Aorta (tissue), 5 donors: ENCODE results near the gene CIBAR2. TPM values are rescaled to one million over a fixed set of nuclear protein-coding genes. Genes with fewer than 3 reads are reported as not detected.

ENCODE experiments used
- ATAC-seq: fragments of 200-7000 bp; cut with Tn5 transposase; one replicate; pipeline ENCODE4 v1.9.1; 2022; ENCODE audit warnings: moderate library complexity; ENCODE audit not compliant: low FRiP score
- DNase-seq, 2 donors: peaks; one replicate each; pipeline ENCODE4 v3.0.0-alpha.2; 2020
- H3K27ac ChIP-seq, 2 donors: one replicate each; pipeline ENCODE4 v1.5.1; 2013; ENCODE audit warnings: low read length in 2 of 2, mild to moderate bottlenecking in 2 of 2, moderate library complexity in 2 of 2, control low read depth in 1 of 2, inconsistent platforms in 1 of 2, low read depth in 1 of 2
- H3K27me3 ChIP-seq, 2 donors: one replicate each; pipeline ENCODE4 v1.6.1; 2013; ENCODE audit warnings: control low read depth in 1 of 2, low read length in 1 of 2, mild to moderate bottlenecking in 1 of 2, moderate library complexity in 1 of 2; ENCODE audit not compliant: insufficient read depth in 2 of 2, control insufficient read depth in 1 of 2
- H3K36me3 ChIP-seq, 2 donors: one replicate each; pipeline ENCODE4 v1.6.1; 2013; ENCODE audit warnings: control low read depth in 1 of 2, low read length in 1 of 2, mild to moderate bottlenecking in 1 of 2; ENCODE audit not compliant: insufficient read depth in 2 of 2, control insufficient read depth in 1 of 2
- H3K4me1 ChIP-seq, 2 donors: one replicate each; pipeline ENCODE4 v1.6.1; 2013; ENCODE audit warnings: low read length in 2 of 2, control low read depth in 1 of 2, mild to moderate bottlenecking in 1 of 2, moderate library complexity in 1 of 2; ENCODE audit not compliant: insufficient read depth in 2 of 2, control insufficient read depth in 1 of 2
- H3K4me3 ChIP-seq, 2 donors: one replicate each; pipeline ENCODE4 v1.5.1; 2013; ENCODE audit warnings: low read length in 2 of 2, control low read depth in 1 of 2, mild to moderate bottlenecking in 1 of 2
- H3K9me3 ChIP-seq: one replicate; pipeline ENCODE4 v1.6.1; 2013; ENCODE audit warnings: mild to moderate bottlenecking, low read length; ENCODE audit not compliant: control insufficient read depth
- WGBS, 2 donors: extraction: QIAGEN DNeasy Blood & Tissue Kit; methylation state at CpG; one replicate each; pipeline ENCODE4 v1.1.7; 2013; 5-methylcytosine and 5-hydroxymethylcytosine counted together
- intact Hi-C, 2 donors: fragments of 100-400 bp; cut with DNase I; formaldehyde crosslinking; loops; one replicate each; pipeline versions ENCODE4 v1.14.2 to v1.15.0; 2022
- polyA plus RNA-seq, 2 donors: library from polyadenylated mRNA; stranded (reverse); fragments of 200-250 nt; gene quantifications; one replicate each; pipeline ENCODE4 v1.2.3, GENCODE V29; 2013
- total RNA-seq, 2 donors: library from RNA; stranded (reverse); fragmentation: NEBNext Ultra II Directional; extraction: Animal tissue kit (Norgen Biotek cat#: 25700); gene quantifications; one replicate each; pipeline ENCODE4 v1.2.1, GENCODE V29; 2021
- donor health status: healthy with polysubstance abuse.
- donor health status: Bipolar disorder and iron deficiency.
- donor health status: DM: no; HTN: no; CAD: no.
- donor health status: DM: no; HTN: no; CAD: no.
- donor health status: DM: yes; HTN: yes; CAD: no.

The CIBAR2 gene
- total and polyA plus RNA-seq, 4 donors = 0.57 TPM; not detected in 3

DNA sequence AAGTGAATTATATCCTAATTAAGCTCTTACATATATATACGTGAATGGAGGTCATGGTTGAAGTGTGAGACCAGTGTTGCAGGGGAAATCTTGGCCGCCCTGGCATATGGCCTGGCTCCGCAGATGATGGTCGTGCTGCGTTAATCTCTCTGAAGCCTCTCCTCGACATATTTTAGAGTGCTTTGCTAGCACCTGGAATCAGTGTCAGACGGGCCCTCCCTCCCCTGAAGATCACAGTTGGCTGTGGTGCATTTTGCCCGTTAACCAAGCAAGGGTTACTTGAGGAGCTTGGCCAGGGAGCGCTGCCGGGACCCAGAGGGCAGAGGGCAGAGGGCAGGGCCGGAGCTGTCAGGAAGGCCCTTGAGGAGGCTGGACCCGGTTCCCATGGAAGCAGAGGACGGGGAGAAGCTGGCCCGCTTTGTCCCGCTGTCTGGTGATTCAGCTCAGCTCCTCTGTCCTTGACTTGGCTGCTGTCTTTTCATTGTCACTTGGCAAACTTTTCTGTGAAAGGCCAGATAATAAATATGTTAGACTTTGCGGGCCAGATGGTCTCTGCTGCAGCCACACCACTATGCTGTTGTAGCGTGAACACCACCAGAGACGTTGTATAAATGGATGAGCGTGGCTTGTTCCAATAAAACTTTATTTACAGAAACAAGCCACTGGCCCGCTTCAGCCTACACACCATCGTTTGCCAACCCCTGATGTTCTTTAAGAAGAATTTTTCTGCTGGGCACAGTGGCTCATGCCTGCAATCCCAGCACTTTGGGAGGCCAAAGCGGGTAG is 32.3 kb downstream of the CIBAR2 start:
- WGBS, 2 donors = 93 to 94% methylated on average over 22 of the region's 22 CpGs
- no peaks in the 10 kb centered on the region for H3K4me1 ChIP-seq

DNA sequence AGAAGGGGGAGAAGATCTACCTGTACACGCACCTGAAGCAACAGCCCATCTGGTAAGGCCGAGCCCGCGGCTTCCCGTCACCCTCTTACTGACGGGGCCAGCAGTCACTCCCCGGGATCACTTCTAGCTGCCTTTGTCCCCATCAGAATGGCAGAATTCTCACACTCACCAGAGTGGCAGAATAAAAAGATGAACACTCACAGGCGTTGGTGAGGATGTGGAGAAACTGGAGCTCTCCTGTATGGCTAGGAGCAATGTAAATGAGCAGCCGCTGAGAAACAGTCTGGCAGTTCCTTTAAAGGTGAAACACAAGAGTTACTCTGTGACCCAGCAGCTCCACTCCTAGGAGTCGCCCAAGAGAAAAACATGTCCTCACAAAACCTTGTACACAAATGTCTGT is 33.3 kb downstream of the CIBAR2 start:
- ATAC-seq (no peak), DNase-seq (no peak)
- no peak overlapping the region for H3K27ac ChIP-seq
- H3K9me3 ChIP-seq = no peaks in the 10 kb centered on the region
- H3K4me3 ChIP-seq = no peak overlapping the region
- peaks cover 0 to 1% of the 10 kb centered on the region in 2 donors for H3K36me3 ChIP-seq
- WGBS, 2 donors = 95 to 97% methylated on average over 10 of the region's 10 CpGs
- H3K4me1 ChIP-seq = no peaks in the 10 kb centered on the region
- intact Hi-C loops = no loop called here
- no peaks in the 10 kb centered on the region for H3K27me3 ChIP-seq

More for the DNA sequence above, 32.3 kb downstream of the CIBAR2 start:
- H3K27ac ChIP-seq = no peak overlapping the region
- DNase-seq = no peak
- H3K9me3 ChIP-seq = no peaks in the 10 kb centered on the region
- H3K4me3 ChIP-seq = no peak overlapping the region
- no peak for ATAC-seq
- no peaks in the 10 kb centered on the region for H3K27me3 ChIP-seq
- peaks cover 0 to 1% of the 10 kb centered on the region in 2 donors for H3K36me3 ChIP-seq
- intact Hi-C loops = no loop called here

DNA sequence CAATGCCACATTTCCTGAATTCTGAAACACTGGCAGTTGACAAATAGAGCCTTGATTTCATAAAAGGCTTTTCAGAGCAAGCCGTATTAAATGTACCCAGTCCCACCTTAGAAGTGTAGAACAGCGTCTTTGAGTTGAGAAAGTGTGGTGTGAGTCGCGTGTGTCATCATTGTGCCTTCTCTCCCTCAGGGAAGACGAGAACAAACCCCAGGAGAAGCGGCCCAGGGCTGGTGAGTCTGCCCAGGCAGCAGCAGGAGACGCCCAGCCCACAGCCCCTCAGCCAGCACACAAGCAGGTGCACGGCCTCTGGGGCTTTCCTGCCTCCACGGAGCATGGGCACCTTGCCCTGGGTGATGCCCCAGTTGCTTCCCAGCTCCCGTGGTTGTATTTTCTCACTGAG is 34.0 kb downstream of the CIBAR2 start:
- DNase-seq (no peak), ATAC-seq (no peak)
- H3K4me1 ChIP-seq = no peaks in the 10 kb centered on the region
- H3K9me3 ChIP-seq = no peaks in the 10 kb centered on the region
- no peak overlapping the region for H3K27ac ChIP-seq
- peaks cover 0 to 1% of the 10 kb centered on the region in 2 donors for H3K36me3 ChIP-seq
- no peak overlapping the region for H3K4me3 ChIP-seq
- WGBS, 2 donors = 93 to 96% methylated on average over 10 of the region's 10 CpGs
- no peaks in the 10 kb centered on the region for H3K27me3 ChIP-seq
- intact Hi-C loops = no loop called here

DNA sequence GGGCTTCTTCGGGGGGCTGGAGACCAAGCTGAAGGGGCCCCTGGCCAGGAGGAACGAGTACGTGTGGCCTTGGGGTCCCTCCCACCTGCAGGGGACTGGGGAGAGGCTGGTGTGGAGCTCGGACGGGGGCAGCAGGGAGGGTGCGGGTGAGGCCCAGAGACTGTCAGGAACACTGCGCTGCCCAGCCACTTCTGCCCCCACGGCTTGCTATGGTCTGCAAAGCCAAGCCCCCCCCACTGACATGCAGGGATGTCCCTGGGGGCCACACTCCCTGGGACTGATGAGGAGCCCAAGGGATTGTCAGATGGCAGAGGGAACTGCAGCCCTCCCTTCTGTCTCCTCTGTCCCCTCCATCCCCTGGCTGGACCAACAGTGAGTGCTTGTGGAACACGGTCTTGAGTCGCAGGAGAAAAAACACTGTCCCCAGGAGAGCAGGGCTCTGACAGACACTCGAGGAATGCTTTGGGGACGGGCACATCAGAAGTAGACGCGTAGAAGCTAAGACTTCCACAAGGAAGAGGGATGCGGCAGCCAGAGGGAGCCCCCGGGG is 34.6 kb downstream of the CIBAR2 start:
- no peak for DNase-seq
- ATAC-seq = no peak
- Histone ChIP-seq H3K27me3 (no peaks in the 10 kb centered on the region), H3K9me3 (no peaks in the 10 kb centered on the region), H3K4me1 (no peaks in the 10 kb centered on the region), H3K27ac (no peak overlapping the region), H3K4me3 (no peak overlapping the region), H3K36me3 (peaks cover 0 to 3% of the 10 kb centered on the region in 2 donors)
- WGBS, 2 donors = 94 to 97% methylated on average over 16 of the region's 16 CpGs
- intact Hi-C loops = no loop called here

DNA sequence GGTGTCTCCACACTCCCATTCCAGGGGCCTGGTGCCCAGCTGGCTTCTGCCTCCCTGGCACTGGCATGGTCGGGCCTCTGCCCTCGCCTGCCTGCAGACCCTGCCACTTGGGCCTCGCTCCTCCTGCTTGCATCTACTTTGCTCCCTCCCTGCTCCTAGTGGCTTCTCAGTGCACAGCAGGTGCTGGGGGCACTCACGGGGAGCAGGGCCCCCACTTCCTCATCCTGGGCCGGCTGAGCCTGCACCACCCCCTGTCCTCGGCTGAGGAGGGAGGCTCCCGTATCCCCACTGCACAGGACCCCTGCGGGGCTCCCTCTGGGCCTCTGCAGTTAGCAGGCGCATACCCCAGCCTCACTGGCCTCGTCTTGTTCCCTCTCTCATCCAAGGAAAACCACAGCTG is 35.2 kb downstream of the CIBAR2 start:
- Histone ChIP-seq H3K4me1 (no peaks in the 10 kb centered on the region), H3K9me3 (no peaks in the 10 kb centered on the region), H3K27me3 (no peaks in the 10 kb centered on the region), H3K36me3 (peaks cover 0 to 4% of the 10 kb centered on the region in 2 donors), H3K4me3 (no peak overlapping the region), H3K27ac (no peak overlapping the region)
- no peak for ATAC-seq
- DNase-seq = no peak
- intact Hi-C loops = no loop called here
- 84 to 90% methylated on average over 10 of the region's 10 CpGs for WGBS, 2 donors

DNA sequence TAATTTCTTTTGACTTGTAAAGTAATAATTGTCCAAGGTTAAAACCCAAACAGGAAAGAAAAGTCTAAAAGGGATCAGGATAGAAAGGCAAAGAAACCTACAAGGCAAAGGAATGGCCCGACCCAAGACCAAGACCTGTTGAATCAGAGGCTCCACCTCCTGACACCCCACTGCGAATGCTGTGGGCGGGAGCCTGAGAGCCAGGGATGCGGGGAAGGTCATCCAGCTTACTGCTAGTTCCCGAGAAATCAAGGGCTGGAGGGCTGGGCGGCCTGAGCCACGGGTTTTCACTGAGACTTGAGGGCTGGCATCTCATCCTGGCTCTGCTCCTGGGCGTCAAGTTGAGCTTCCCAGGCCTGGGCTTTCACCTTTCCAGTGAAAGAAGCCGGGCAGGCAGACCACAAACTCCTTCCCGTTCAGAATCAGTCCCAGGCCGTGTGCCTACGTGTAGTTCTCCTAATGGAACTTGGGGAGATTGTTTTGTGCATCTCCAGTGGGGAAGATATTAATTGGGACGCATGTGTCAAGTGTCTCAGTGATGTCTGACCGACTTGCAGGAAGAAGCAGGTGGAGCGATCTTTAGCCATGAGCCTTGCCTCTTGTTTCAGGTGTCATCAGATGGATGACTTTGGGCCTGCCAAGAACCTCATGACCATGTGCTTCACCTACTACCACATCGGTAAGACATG is 36.9 kb downstream of the CIBAR2 start:
- no peak overlapping the region for H3K4me3 ChIP-seq

DNA sequence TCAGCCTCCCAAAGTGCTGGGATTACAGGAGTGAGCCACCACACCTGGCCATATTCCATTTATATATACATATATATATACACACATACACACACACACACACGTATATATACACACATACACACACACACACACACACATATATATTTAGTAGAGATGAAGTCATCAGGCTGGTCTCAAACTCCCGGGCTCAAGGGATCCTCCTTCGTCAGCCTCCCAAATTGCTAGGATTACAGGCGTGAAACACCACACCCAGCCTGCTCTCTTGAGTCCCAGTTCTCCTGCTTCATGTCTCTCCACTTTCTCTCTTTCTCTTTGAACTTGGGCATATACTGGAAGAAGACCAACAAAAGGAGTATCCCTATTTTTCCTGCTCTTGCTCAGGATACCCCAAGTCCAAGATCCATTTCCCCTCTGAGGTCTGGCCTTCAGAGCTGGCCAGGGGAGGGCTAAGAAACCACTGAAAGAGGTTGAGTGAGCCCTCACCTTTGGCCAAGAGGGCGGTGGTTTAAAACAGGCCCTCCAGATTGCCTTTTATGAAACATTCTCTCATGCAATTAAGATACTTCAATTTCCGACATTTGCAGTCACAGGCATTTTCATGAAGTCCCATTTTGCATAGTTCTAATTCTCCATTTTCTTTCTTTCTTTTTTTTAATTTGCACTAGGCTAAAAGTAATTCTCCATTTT is 37.9 kb downstream of the CIBAR2 start:
- 94% methylated on average over 6 of the region's 6 CpGs for WGBS, 2 donors
- ATAC-seq = no peak

More for the DNA sequence above, 36.9 kb downstream of the CIBAR2 start:
- intact Hi-C loops = no loop called here
- no peaks in the 10 kb centered on the region for H3K4me1 ChIP-seq
- no peak overlapping the region for H3K27ac ChIP-seq
- 92 to 94% methylated on average over 16 of the region's 16 CpGs for WGBS, 2 donors
- no peaks in the 10 kb centered on the region for H3K27me3 ChIP-seq
- no peak for DNase-seq
- no peaks in the 10 kb centered on the region for H3K9me3 ChIP-seq
- H3K36me3 ChIP-seq = peaks cover 0 to 4% of the 10 kb centered on the region in 2 donors
- ATAC-seq = no peak

DNA sequence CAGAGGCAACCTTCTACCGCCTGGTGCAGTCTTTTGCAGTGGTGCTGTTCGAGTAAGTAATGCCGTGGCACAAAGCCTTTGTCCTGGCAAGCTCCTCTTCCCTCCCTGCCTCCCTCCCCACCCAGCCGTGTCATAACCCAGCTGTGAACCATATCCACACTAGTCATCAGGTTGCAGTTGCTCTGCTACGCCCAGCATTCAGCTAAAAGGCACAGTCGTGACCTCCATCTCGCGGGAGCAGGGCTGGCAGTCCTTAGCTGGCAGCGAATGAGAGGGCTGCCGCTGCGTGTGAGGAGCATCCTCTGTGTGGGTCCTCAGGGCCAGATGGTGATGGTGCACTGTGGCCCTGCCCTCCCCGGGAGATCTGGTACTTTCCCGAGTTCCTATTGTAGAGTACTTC is 39.3 kb downstream of the CIBAR2 start:
- Histone ChIP-seq H3K27me3 (no peaks in the 10 kb centered on the region), H3K27ac (no peak overlapping the region), H3K4me3 (no peak overlapping the region), H3K36me3 (peaks cover 0 to 2% of the 10 kb centered on the region in 2 donors), H3K4me1 (no peaks in the 10 kb centered on the region), H3K9me3 (no peaks in the 10 kb centered on the region)
- intact Hi-C loops = no loop called here
- no peak for DNase-seq
- ATAC-seq = peak; percentile 46
- WGBS, 2 donors = 80 to 85% methylated on average over 13 of the region's 13 CpGs

More for the DNA sequence above, 37.9 kb downstream of the CIBAR2 start:
- Histone ChIP-seq H3K27me3 (no peaks in the 10 kb centered on the region), H3K9me3 (no peaks in the 10 kb centered on the region), H3K36me3 (peaks cover 0 to 4% of the 10 kb centered on the region in 2 donors), H3K4me1 (no peaks in the 10 kb centered on the region), H3K27ac (no peak overlapping the region), H3K4me3 (no peak overlapping the region)
- DNase-seq = no peak
- intact Hi-C loops = no loop called here
